ENCODE results near the gene RPL18A.

Gene RPL18A

GRCh38 chr19:17835182-17836006 is 24.3 kb upstream of the RPL18A start:
- no peak overlapping the region for H3K27ac ChIP-seq
- TF ChIP-seq CTCF (conservative IDR thresholded peaks at IDR 0.05), result no peak

- no peak overlapping the region for H3K27ac ChIP-seq
- no peak for TF ChIP-seq CTCF (conservative IDR thresholded peaks at IDR 0.05)
Measured at GRCh38 chr19:17836530-17836929, 23.2 kb upstream of the RPL18A start.

GRCh38 chr19:17837972-17838371 is 21.7 kb upstream of the RPL18A start:
- no peak overlapping the region for H3K27ac ChIP-seq
- TF ChIP-seq CTCF (conservative IDR thresholded peaks at IDR 0.05), result no peak

- H3K27ac ChIP-seq, result no peak overlapping the region
- no peak for TF ChIP-seq CTCF (conservative IDR thresholded peaks at IDR 0.05)
Measured at GRCh38 chr19:17840019-17840418, 19.7 kb upstream of the RPL18A start.

GRCh38 chr19:17841371-17841809 is 18.3 kb upstream of the RPL18A start:
- H3K27ac ChIP-seq, result peak overlapping the region; percentile 44; the same call in 1 of the 2 replicates

GRCh38 chr19:17841810-17842662 is 17.7 kb upstream of the RPL18A start:
- TF ChIP-seq CTCF (conservative IDR thresholded peaks at IDR 0.05), result no peak
- H3K27ac ChIP-seq, result peak overlapping the region; percentile 75

More at GRCh38 chr19:17841371-17841809, 18.3 kb upstream of the RPL18A start:
- no peak for TF ChIP-seq CTCF (conservative IDR thresholded peaks at IDR 0.05)

GRCh38 chr19:17842663-17843291 is 16.9 kb upstream of the RPL18A start:
- TF ChIP-seq CTCF (conservative IDR thresholded peaks at IDR 0.05), result no peak
- peak overlapping the region; percentile 75 for H3K27ac ChIP-seq

Data from VCaP (cell line).